HG02938 (cell line): ENCODE measurements around the gene HAND2.

Experiments
- ATAC-seq: cut with Tn5 transposase; IDR thresholded peaks from one replicate; pipeline ENCODE4 v1.9.1; 2021; ENCODE audit warnings: mild to moderate bottlenecking, moderate library complexity; ENCODE audit not compliant: unreplicated experiment

Gene HAND2

GRCh38 chr4:173529477-173530325 is at the start of gene HAND2:
HAND2 (minus strand) TSS chr4:173530229; CDS start chr4:173529289, 940 bp downstream.
- ATAC-seq: no peak

GRCh38 chr4:173578956-173579355 is 48.9 kb upstream of the HAND2 start:
- no peak for ATAC-seq

DNA sequence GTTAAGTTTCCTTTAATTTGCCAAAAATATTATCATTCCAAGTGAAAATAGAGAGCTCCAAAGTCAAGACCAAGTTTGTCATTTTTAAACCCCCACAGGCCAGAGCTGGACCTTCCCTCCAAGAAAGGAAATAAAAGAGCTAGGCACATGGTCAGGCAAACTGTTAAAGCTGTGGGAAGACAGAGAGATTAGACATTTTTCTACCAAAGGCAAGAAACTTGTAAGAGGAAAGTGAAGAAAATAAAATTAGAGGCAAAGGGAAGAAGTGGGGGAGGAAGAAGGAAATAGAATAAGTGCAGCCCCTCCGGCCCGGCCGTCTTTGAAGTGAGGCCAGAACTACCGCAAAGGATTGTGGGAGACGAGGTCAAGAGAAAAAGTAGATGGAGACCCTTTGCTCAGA is 47.9 kb upstream of the HAND2 start:
- ATAC-seq: no peak

GRCh38 chr4:173575482-173576152 is 45.6 kb upstream of the HAND2 start:
- ATAC-seq: no peak

GRCh38 chr4:173573725-173574124 is 43.7 kb upstream of the HAND2 start:
- no peak for ATAC-seq

DNA sequence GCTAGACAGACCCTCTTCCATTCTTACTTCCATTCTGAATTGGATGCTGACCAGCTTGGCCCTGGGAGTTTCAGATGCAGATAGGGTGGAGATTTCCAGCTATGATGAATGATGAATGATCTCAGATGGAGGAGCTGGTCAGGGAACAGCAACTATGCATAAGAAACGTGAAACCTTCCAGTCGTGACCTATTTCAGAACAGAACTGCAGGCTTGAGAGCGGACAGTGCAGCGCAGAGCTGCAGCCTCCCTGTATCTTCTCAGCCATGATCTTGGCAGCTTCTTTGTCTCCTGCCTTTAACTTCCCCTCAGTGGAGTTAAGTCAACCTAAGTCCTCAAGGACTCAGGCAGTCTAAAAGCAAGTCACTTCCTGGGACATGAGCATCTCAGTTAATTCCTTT is 43.3 kb upstream of the HAND2 start:
- ATAC-seq: no peak

DNA sequence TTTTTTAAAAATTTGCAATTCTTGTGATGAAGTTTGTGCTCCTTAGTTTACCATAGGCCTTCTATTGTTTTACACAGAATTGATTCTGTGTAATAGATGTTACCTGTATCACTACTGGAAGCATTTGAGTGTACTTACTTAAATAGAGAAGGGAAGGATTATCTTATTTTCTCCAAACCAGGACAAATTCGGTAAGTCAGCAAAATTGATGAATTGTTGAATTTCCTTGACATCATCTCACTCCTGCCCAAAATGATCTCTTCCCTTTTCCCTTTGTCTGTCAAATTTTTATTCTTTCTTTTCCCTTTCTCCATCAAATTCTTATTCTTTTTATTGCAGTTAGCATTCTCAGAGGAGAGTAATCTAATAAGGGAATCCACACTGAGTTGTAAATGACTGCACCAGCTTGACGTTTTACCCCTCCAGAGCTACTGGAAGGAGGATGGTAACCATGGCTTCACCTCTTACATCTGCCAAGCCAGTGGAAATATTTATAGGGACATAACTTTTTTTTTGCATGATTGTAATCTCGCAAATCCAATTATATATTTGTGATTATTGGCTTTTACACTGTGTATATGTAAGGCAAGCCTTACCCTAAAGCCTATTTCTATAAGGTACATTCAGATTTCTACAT is 42.6 kb upstream of the HAND2 start:
- no peak for ATAC-seq

DNA sequence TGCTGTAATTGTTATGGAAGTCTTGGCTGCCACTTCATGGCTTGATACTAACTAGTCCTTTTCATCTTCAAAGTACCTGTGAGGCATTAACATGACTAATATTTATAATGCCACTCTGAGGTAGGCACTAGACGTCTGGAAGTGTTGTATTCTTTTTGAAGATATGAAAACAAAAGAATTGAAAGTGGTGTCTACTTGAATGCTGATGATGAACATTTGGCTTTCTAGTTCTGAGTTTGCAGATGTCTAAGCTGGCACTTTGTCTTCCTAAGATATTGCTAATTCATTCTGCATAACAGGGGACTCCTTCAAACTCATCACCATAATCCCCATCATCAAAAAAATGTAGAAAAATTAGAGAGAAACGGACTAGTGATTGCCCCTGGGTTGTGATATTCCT is 41.6 kb upstream of the HAND2 start:
- ATAC-seq: no peak

- ATAC-seq: no peak
These were observed 35.3 kb upstream of the HAND2 start for GRCh38 chr4:173565281-173565680.

DNA sequence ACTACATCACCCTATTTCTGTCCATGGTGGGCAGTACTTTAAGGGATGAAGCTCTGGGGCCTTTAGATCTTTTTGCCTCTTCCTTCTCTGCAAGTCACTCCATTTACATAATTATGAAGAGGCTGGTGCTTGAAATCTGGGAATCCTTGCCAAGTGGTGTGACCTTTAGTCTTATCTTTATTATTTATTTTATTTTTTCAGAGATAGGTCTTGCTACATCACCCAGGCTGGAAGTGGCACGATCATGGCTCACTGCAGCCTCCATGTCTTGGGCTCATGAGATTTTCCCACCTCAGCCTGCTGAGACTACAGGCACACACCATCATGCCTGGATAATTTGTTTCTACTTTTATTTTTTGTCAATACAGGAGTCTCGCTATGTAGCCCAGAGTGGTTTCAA is 34.4 kb upstream of the HAND2 start:
- no peak for ATAC-seq

DNA sequence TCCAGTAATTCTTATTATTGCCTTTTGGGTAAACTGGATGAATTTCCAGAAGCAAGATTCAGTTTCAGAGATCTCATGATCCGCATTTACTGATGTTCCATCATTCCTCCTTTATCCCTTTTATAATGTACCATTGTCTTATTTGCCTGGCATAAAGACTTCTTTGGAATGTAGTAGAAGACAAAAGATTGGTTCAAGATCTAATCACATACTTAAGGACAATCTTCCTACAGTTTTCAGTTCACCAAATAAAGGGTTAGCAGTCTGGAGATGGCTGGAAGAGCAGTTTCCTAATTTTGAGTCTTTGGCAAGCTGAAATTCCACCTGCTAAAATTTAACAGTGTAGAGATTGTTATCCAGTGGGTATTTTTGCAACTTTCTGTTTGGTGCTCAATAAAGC is 30.9 kb upstream of the HAND2 start:
- ATAC-seq: no peak

- no peak for ATAC-seq
These were observed 26.5 kb upstream of the HAND2 start for GRCh38 chr4:173556398-173557131.

- ATAC-seq: no peak
These were observed 17.9 kb upstream of the HAND2 start for GRCh38 chr4:173547889-173548288.

DNA sequence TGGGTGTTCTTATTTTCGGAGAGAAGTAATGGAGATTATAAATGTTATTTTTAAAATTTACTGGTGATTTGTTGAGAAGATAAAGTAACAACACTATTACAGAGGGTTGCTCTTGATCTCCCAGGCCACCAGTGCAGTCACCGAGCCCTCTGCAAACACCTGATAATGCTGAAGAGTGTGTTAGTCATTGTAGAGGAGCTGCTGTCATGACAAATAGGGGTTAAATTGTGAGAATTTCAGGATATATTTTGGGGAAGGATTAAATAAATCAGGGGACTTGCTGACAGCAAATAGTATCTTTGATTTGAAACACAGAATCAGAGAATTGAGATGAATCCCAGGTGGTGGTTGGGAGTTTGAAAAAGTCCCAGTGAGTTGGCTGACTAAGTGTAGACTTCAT is 16.7 kb upstream of the HAND2 start:
- ATAC-seq: no peak

- ATAC-seq: no peak
These were observed 15.4 kb upstream of the HAND2 start for GRCh38 chr4:173545440-173545839.

GRCh38 chr4:173543266-173543665 is 13.2 kb upstream of the HAND2 start:
- no peak for ATAC-seq

GRCh38 chr4:173539986-173540385 is 10.0 kb upstream of the HAND2 start:
- no peak for ATAC-seq

DNA sequence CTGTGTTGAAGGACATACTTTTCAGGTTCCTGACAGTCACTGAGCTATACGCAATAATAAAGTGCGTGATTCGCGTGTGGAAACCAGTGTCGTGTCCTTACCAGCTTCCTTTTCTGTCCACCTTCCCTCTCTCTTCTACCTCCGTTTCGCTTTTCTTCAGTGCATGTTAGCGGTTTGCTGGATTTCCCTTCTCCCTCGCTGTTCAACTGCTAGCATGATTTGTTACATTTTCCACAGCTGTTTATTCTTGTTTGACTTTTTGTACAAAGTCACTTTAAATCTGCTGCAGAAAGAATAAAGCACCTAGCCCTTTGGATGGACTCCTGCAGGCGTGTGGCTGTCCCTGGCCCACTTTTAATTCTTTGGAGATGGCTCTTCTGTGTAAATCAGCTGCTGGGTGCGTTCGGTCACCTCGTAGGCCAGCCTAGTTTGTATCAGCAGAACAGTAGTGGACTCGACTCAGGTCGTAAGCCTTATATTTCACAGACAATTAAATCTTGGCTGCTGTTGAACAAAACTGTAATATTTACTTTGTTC is 8.9 kb upstream of the HAND2 start:
- ATAC-seq: no peak

GRCh38 chr4:173538148-173538908 is 8.3 kb upstream of the HAND2 start:
- ATAC-seq: no peak

- ATAC-seq: no peak
These were observed 7.7 kb upstream of the HAND2 start for GRCh38 chr4:173537613-173538147.
